Measurements from ENCODE around the gene TRIM50. TPM values are rescaled to one million over a fixed set of nuclear protein-coding genes. Genes with fewer than 3 reads are reported as not detected.

The TRIM50 gene
- total RNA-seq, 3 donors from 2014 or later = 1.4 TPM; not detected in 2

- Histone ChIP-seq H3K9me3 (no peaks in the 10 kb centered on the region), H3K27ac (no peak overlapping the region), H3K27me3 (no peaks in the 10 kb centered on the region), H3K4me1 (no peaks in the 10 kb centered on the region), H3K36me3 (no peaks in the 10 kb centered on the region), H3K4me3 (no peak overlapping the region)
- TF ChIP-seq POLR2A (IDR thresholded peaks at IDR 0.05) (no peak), CTCF (IDR thresholded peaks at IDR 0.05) (no peak), POLR2AphosphoS5 (IDR thresholded peaks at IDR 0.05) (no peak)
- intact Hi-C loops (cut with DNase I; ENCODE audit: low total_unique reads) = no loop called here
- DNase-seq (ENCODE audit: low spot score in 2 of 2) = no peak
These were observed 14.0 kb upstream of the TRIM50 start for GRCh38 chr7:73341877-73342276.

DNA sequence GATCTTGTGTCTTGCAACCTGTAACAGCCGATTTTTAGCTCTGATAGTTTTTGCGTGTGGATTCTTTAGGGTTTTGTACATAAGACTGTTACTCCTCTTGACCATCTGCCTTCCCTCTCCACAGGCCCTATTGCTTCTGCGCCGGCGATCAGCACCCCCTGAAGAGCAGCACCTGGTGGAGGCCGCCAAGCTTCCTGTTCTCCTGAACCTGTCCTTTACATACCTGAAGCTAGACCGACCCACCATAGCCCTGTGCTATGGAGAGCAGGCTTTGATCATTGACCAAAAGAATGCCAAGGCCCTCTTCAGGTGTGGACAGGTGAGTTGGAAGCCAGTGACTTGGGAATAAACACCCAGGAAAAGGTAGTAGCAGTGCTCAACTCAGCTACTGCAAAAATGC, 12.6 kb upstream of the TRIM50 start:
- Histone ChIP-seq H3K36me3 (no peaks in the 10 kb centered on the region), H3K9me3 (no peaks in the 10 kb centered on the region), H3K27ac (no peak overlapping the region), H3K4me1 (no peaks in the 10 kb centered on the region), H3K4me3 (no peak overlapping the region), H3K27me3 (no peaks in the 10 kb centered on the region)
- DNase-seq (ENCODE audit: low spot score in 2 of 2) = no peak
- intact Hi-C loops (cut with DNase I; ENCODE audit: low total_unique reads) = no loop called here
- TF ChIP-seq CTCF (IDR thresholded peaks at IDR 0.05) = no peak
- no peak for TF ChIP-seq POLR2AphosphoS5 (IDR thresholded peaks at IDR 0.05)

DNA sequence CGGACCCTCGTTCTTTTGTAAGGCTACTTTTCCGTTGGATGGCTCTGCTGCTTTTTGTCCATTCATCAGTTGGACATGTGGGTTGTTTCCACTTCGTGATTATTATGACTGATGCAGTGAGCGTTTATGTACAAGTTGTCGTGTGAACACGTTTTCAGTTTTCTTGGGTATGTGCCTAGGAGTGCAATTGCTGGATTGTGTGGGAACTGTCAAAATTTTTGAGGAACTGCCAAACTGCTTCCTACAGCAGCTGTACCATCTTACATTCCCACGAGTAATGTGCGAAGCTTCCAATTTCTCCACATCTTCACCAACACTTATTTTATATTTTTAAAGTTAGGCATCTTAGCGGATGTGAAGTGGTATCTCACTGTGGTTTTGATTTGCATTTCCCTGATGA, 10.4 kb upstream of the TRIM50 start:
- no peaks in the 10 kb centered on the region for H3K4me1 ChIP-seq
- DNase-seq (ENCODE audit: low spot score in 2 of 2) = no peak
- H3K27me3 ChIP-seq = no peaks in the 10 kb centered on the region
- no peak overlapping the region for H3K27ac ChIP-seq
- TF ChIP-seq CTCF (IDR thresholded peaks at IDR 0.05) (no peak), POLR2AphosphoS5 (IDR thresholded peaks at IDR 0.05) (no peak), POLR2A (IDR thresholded peaks at IDR 0.05) (no peak)
- H3K9me3 ChIP-seq = no peaks in the 10 kb centered on the region
- no peak overlapping the region for H3K4me3 ChIP-seq
- intact Hi-C loops (cut with DNase I; ENCODE audit: low total_unique reads) = no loop called here
- H3K36me3 ChIP-seq = no peaks in the 10 kb centered on the region

DNA sequence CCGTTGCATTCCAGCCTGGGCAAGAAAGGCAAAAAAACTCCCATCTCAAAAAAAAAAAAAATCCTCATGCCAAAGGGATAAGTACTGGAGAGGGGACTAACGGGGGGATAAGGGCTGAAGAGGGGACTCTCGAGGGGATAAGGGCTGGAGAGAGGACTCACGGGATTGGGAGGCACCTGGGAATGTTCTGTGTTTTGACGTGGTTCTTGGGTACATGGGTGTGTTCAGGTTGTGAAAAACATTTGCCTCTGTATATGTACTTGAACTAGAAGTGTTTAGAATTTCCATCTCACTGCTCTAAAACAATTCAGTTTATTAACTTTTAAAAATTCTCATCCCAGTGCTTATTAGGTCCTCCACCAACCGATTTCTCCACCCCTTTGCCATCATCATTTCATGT, 4.6 kb upstream of the TRIM50 start:
- Histone ChIP-seq H3K4me3 (no peak overlapping the region), H3K9me3 (no peaks in the 10 kb centered on the region), H3K36me3 (no peaks in the 10 kb centered on the region), H3K4me1 (no peaks in the 10 kb centered on the region), H3K27me3 (no peaks in the 10 kb centered on the region), H3K27ac (no peak overlapping the region)
- DNase-seq (ENCODE audit: low spot score in 2 of 2) = no peak
- intact Hi-C loops (cut with DNase I; ENCODE audit: low total_unique reads) = no loop called here
- no peak for TF ChIP-seq CTCF (IDR thresholded peaks at IDR 0.05)
- TF ChIP-seq POLR2A (IDR thresholded peaks at IDR 0.05) = no peak
- no peak for TF ChIP-seq POLR2AphosphoS5 (IDR thresholded peaks at IDR 0.05)

GRCh38 chr7:73330772-73331171, 2.9 kb upstream of the TRIM50 start:
- Histone ChIP-seq H3K9me3 (no peaks in the 10 kb centered on the region), H3K27me3 (no peaks in the 10 kb centered on the region), H3K4me1 (no peaks in the 10 kb centered on the region), H3K27ac (no peak overlapping the region), H3K4me3 (no peak overlapping the region), H3K36me3 (no peaks in the 10 kb centered on the region)
- DNase-seq (ENCODE audit: low spot score in 2 of 2) = no peak
- intact Hi-C loops (cut with DNase I; ENCODE audit: low total_unique reads) = no loop called here
- TF ChIP-seq CTCF (IDR thresholded peaks at IDR 0.05) (no peak), POLR2AphosphoS5 (IDR thresholded peaks at IDR 0.05) (no peak), POLR2A (IDR thresholded peaks at IDR 0.05) (no peak)
